Pulmonary artery endothelial cell (primary cell): Measurements from ENCODE around the gene RESP18. TPM values are rescaled to one million over a fixed set of nuclear protein-coding genes. Genes with fewer than 3 reads are reported as not detected.
"Not testable (repeated sequence)": the region's sequence is repeated elsewhere in the genome, so short reads cannot be mapped to it uniquely, and the experiment has no call there.

Experiments used
- DNase-seq: peaks from one replicate; pipeline ENCODE4 v3.0.0-alpha.2; 2011; ENCODE audit warnings: low read depth, low spot score
- total RNA-seq: library from RNA; depleted of rRNA; stranded (reverse); fragments of >200 nt; gene quantifications from 2 replicates; pipeline ENCODE4 v1.2.3, GENCODE V29; 2014

RESP18 gene
- total RNA-seq, 1 donor from 2014 or later = not detected

DNA sequence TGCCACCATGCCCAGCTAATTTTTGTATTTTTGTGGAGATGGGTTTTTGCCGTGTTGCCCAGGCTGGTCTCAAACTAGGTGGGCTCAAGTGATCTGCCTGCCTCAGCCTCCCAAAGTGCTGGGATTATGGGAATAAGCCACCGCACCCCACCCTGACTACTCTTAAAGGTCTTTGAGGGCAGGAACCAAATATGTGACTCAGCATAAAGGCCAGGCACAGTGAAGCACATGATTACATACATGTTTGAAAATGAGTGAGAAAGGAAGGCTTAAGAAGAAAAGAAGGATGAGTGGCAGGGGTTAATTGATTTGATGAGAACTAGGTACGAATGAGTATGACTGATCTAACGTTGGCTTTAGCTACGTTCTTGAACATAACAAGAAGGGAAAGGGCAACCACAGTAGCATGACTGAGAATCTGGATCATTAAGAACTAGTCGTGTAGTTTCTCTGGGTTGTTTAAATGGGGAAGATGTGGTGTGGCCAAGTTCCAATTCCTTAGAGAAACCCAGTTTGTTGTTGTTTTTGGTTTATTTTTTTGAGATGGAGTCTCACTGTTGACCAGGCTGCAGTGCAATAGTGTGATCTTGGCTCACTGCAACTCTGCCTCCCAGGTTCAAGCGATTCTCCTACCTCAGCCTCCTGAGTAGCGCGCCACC, 6.8 kb downstream of the RESP18 start:
- no peak for DNase-seq

DNA sequence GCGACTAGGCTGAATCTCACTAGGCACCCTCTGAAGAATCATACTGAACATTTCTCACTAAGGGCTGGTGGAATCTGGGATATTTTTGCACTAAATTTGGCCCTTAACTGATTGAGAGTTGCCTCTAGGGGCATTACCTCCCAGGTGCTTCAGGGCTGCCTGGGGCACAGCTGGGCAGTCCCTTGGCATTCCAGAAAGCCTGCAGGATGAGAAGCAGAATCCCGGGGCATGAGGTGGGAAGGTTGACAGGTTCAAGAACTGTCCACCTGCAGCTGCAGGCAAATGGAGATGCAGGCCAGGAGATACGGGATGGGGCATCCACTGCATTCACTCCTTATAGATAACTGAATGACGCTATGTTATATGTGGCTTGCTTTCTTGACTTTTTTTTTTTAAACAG, 7.4 kb downstream of the RESP18 start:
- no peak for DNase-seq

DNA sequence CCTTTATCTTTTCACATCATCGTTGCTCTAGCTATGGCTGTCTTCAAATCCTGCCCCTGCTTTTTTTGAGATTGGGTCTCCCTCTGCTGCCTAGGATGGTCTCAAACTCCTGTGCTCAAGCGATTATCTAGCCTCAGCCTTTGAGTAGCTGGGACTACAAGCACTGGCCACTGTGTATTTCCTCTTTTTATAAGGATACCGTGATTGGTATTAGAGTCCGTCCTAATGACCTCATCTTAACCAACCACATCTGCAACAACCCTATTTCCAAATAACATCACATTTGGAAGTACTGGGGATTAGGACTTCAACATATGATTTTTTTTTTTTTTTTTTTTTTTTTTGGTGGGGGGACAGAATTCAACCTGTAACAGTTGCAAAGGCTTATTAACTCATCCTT, 9.1 kb downstream of the RESP18 start:
- DNase-seq = no peak

DNA sequence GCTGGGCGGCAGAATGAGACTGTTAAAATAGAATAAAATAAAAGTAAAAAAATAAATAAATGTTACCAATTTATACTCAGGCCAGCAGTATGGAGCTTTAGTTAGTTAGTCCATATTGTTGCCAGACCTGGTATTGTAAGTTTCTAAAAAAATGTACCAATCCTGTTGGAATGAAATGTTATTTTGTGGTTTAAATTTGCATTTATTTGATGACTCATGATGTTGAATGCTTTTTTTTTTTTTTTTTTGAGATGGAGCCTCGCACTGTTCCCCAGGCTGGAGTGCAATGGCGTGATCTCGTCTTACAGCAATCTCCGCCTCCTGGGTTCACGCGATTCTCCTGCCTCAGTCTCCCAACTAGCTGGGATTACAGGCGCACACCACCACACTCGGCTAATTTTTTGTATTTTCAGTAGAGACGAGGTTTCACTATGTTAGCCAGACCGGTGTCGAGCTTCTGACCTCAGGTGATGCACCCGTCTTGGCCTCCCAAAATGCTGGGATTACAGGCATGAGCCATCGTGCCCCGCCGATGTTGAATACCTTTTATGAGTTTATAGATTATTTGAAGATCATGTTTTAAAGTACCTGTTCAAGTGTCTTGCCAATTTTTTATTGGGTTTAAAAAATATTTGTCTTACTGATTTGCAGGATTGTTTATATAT, 17.6 kb downstream of the RESP18 start:
- DNase-seq = no peak

DNA sequence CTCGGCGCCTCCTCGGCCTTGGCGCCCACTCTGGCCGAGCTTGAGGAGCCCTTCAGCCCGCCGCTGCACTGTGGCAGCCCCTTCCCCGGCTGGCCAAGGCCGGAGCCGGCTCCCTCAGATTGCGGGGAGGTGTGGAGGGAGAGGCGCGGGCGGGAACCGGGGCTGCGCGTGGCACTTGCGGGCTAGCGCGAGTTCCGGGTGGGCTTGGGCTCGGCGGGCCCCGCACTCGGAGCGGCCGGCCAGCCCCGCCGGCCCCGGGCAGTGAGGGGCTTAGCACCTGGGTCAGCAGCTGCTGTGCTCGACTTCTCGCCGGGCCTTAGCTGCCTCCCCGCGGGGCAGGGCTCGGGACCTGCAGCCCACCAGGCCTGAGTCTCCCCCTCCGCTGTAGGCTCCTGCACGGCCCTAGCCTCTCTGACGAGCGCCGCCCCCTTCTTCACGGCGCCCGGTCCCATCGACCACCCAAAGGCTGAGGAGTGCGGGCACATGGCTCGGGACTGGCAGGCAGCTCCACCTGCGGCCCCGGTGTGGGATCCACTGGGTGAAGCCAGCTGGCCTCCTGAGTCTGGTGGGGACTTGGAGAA, 19.8 kb downstream of the RESP18 start:
- not testable (repeated sequence) for DNase-seq

DNA sequence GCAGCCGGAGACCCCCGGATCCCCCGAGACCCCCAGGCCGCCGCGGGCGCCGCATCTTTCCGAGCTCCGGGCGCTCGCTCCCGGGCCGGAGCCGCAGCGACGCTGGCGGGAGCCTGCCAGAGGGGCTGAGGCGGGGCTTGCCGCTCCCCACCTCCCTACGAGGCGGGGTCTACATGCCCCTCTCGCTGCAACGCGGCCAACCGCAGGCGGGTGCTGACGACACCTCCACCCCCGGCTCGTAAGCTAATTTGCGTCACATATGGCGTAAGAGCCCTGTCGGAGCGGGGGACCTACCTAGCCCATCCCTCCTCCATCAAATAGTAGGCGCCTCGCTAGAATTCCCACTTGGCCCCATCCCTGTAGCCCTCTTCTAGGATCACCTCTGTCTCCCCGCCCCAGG, 23.3 kb downstream of the RESP18 start, which contains the start of gene PTPRN:
TSS of gene PTPRN (minus strand) at position 124 of the 400 bp plus-strand sequence. CDS start at position 55, 69 bp downstream.
- DNase-seq = no peak

DNA sequence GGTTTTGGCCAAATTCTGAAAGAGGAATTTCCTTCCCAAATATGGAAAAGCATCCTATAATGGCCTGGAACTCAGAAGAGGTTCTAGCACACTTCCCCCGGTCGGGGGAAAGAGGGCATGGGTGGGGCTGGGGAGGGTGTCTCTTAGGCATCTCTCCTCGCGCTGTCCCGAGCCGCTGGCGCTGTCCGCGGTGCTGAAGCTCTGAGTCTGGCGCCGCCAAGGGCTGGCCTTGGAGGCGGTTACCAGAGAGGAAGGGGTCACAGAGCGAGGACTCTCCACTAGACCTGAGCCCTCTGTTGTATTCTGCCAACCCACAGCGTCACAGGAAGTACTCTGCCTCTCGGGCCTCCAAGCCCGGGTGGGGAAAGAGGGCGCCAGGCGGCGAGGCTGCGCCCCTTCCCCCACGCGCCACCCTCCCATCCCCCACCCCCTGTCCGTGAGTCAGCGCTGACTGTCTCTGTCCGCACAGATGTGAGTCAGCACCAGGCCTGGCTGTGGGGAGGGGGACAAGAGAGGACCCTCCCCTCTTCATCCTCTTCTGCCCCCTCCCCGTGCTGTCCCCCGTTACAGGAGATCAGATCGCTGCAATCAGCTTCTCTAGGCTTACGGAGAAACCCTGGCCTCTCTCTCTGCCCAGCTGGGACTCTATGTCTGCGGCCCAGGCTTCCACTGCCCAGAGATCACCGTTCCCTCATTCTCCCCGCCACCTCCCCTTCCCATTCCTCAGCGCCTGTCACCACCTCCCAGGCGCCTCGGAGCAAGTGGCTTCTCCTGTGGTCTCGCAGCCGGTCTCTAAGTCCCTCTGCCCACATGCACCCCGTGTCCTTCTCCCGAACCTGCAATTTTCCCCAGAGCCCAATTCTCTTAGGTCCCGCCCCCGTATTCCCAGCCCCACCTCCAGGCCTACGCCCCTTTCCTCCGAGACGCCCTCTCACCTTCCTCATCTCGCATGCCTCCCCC, 24.1 kb downstream of the RESP18 start:
- no peak for DNase-seq

DNA sequence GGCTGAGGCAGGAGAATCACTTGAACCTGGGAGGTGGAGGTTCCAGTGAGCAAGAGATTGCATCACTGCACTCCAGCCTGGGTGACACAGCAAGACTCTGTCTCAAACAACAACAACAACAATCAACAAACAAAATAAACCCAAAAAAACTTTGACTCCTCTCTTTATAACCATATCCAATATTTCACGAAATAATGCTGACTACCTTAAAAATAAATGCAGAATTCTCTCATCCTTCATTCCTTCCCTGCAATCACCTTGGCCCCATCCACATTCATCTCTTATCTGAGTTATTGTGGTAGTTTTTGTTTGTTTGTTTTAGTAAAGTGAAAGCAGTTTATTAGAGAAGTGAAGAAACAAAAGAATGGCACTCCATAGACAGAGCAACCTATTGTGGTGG, 26.5 kb downstream of the RESP18 start:
- no peak for DNase-seq

DNA sequence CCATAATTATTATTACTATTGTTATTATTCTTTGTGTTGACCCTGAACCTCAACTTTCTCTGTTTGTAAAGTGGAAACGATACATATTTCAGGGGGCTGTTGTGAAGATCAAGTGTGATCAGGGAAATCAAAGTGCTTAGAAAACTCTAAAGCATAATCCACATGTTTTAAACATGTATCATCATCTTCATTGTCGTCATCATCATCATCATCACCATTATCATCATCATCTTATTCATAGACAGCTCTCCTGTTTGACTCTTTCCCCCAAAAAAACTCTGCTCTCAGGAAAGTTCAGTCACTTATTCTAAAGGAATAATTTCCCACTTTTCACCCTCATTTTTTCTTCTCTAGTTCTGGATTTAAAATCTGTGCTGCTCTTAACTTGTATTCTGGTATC, 28.3 kb downstream of the RESP18 start:
- DNase-seq = no peak

DNA sequence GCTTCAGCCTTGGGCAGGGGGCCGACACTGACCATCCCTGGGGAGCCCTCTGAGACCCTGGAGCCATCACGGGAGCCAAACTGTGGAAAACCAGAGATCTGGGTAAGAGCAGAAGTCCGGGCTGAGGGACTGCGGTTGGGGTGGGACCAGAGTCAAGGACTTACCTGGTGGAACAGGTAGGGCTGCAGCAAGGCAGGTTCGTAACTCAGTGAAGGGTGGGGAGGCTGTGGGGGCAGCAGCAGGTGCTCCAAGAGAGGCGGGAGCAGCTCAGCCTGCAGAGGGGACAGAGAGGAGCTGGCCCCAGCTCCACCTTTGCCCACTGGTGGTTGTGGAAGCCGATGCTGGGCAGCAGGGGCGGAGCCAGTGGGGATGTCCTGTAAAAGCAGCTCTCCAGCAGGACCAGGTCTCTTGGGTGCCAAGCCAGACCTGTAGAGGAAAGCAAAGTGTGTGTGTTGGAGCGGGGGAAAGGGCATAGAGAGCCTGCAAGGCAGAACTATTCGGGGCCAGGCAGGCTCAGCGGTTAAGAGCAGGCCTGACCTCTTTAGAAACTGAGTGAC, 30.1 kb downstream of the RESP18 start:
- no peak for DNase-seq

DNA sequence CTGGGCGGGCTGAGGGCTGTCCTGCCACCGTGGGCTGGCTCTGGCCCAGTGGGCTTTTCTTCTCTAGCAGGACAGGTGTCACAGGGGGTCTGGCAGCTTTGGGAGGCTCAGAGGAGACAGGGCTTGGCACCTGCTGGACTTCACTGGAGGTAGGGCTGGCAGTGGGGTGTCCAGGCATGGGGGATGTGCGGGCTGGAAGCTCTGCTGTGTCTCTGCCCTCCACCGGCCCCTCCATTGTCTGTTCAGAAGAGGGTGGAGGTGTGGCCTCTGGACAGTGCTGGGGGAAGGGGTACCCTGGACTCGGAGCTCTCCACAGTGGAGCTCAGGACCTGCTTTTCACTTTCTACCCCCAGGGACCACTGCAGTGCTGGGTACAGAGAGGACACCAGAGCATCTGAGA, 32.5 kb downstream of the RESP18 start:
- DNase-seq = no peak

DNA sequence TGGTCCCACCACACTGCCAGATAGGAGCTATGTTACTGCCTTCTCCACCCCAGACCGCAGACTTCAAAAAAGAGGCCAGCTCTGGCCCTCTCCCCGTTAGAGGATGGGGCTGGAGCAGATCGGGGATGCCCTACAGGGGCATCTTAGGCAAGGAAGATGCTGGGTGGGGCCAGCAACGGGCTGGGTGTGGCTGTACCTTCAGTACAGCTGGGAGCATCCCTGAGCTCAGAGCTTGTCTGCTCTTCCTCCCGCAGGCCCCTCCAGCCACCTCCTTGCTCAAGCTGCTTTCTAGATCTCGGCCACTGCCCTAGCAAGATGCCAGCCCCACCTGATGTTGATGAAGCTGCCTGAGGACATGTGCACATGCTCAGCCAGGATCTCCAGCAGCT, 33.2 kb downstream of the RESP18 start:
- DNase-seq = no peak

DNA sequence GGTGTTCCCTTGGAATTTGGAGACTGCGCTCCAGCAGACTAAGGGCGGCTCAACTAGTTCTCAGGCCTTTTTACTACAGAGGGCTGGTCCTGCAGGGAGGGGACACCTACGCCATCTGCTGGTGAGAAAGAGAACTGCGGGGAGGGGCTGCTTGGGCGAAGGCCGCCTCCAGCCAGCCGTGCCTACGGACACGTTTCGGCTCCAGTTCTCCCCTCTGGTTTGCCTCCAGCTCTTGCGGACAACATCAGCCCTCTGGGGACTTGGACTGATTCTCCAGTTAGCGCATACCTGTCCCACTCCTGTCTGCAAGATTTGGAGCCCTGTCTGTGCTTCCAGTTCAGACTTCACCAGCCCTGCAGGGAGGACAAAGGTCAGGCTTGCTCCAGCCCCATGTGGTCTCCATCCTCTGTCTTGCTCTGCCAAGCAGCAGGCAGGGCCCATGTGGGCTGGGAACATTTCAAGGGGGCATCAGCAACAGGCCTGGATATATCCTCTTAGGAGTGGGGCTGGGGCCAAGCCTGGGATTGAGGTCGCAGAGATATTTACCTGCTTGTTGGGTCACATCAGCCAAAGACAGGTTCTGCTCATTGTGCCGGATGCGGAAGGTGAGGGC, 33.7 kb downstream of the RESP18 start:
- DNase-seq = no peak

DNA sequence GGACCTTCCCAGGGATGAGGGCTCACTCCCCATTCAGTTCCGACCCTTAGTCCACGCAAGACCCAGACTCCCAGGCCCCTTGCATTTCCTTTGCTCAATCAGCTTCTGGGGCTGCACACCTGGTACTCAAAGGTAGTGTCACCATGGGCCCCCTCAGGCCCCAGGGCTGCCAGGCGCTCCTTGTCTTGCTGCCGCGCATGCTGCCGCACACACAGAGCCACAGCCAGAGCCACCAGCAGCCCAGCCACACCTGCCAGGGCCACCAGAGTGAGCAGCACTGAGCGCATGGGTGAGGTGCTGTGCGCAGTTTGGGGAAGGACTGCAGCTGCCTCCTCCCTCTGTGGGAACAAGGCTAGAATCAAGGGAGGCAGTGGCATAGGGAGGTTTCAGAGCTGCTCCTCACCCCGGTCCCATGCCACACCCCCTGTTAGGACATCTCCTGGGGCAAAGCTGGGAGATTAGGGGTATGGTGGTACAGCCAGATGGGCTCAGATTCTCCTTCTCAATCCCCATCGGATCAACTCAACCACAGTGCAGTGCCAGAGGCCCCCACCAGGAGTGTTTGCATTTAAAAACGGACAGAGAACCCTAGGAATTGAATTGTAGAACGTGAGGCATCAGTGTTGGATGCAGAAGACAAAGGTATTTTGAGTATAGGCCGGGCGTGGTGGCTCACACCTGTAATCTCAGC, 34.6 kb downstream of the RESP18 start:
- DNase-seq = no peak

DNA sequence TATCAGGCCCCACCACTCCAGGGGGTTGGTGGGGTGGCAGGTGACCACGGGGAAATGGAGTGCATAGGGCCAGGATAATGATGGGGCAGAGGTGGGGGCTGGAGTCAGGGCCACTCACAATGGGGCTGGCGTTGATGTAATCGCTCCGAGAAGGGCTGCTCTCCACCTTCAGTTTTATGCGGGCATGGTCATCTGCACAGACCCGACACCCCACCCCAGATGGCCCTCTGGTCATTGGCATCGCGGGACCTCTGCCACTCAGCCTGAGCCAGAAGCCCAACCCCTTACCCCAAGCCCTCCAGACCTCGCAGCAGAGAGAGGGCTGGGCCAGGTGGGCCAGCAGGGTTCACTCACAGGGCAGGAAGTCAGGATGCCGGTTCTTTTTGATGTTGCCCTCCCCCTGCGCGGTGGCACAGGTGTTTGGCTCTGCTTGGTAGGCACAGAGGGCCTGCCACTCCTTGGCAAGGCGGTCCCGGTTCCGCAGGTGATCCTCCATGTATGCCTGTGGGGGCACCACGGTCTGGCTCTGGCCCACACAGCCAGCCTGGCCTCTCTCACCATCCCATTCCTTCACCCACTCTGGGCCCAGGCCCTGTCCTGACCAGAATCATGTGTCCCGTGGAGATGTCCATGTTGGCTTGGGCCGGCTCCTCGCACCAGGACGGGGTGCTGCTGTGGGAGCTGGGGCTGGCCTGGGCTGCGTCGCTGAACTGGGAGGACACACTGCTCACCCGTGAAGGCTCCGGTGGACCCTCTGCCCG, 35.7 kb downstream of the RESP18 start:
- DNase-seq = no peak

DNA sequence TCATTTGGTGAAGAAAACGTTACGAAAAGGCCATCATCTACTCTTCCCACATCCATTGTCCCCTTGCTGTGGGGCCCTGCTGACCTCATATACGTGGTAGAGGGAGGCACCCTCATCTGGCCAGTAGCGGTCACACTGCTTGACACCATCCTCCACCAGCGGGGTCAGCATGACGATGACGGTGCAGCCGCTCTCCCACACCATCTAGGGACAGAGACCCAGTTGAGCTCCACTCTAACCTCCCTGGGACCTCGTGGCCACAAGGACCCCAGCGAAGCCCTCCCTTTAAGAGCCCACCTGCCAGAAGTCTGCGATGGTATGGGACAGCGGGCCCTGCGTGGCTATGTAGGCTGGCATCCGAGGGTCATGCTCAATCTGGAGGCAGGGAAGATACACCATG, 36.4 kb downstream of the RESP18 start:
- DNase-seq = no peak

DNA sequence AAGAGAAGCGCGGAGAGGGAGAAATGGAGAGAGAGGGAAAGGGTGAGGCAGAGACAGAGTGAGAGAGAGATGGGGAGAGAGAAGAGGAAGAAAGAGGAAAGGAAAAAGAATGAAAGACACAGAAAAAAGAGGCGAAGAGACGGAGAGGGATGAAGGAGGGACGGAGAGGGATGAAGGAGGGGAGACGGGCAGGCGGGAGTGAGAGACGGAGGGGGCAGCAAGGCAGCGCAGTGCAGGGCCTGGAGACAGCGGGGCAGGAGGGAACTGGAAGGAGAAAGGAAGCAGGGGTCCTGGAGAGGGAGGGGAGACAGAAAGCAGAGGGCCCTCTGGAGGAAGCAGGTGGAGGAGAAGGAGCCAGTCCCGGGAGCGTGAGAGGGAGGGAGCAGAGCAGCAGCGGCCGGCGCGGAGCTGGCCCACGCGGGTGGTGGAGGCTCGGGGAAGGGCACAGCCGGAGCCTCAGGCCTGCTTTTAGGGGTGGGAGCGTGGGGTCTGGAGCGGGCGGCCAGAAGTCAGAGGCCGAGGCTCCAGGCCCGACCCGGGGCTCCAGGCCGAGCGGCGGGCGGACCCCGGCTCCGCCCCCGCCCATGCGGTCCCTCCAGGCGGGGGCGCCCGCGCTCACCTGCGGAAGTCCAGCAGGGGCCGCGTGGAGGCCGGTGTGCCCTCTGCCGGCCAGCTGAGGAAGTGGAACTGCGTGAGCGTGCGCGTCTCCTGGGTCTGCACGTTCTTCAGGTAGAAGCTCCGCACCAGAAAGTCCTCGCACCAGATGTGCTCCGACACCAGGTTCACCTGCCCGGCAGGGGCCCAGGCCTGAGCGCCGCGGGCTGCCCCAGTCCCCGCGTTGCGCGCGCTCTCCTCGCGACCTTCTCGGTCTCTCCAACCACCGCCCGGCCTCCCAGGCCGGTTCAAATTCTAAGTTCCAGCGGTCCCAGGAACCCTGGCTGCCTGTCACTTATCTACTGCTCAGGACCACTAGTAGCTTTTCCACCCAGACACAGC, 37.9 kb downstream of the RESP18 start:
- DNase-seq = peak; percentile 35

DNA sequence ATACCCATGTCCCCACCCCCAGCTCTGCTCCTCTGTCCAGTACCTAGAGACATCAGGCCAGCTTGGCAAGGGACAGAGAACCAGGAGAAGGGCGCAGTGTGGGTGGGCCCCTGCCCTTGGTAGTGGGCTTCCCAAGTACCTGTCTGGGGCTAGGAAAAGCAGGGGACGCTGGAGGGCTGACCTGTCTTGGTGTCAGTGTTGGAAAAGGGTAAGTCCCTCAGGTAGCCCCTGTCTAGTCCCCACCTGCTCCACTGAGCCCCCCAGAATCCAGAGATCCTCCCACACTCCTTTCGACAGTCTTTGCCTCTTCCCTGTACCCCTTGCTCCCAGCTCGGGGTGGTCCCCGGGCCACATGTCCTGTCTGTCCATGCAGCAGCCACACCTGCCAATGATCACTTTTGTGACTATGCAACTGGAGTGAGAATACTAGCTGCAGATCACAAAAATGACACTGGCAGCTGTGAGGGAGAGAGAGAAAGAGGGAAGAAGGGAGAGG, 38.8 kb downstream of the RESP18 start:
- no peak for DNase-seq
